ENCODE data around the gene DENND1A.

GRCh38 chr9:123678878-123679329, 251.0 kb downstream of the DENND1A start:
- TF ChIP-seq CTCF (IDR thresholded peaks at IDR 0.05) (no peak), CBFB (CRISPR knock-in tag; IDR thresholded peaks at IDR 0.05; ENCODE audit: low read depth) (no peak), IRF1 (CRISPR knock-in tag; IDR thresholded peaks at IDR 0.05) (no peak), PRDM15 (CRISPR knock-in tag; IDR thresholded peaks at IDR 0.05) (no peak), CREB1 (CRISPR knock-in tag; IDR thresholded peaks at IDR 0.05) (no peak), ZNF671 (CRISPR knock-in tag; IDR thresholded peaks at IDR 0.05) (no peak), FOXP4 (CRISPR knock-in tag; IDR thresholded peaks at IDR 0.05) (no peak), GTF2I (CRISPR knock-in tag; conservative IDR thresholded peaks at IDR 0.05) (no peak), AR (CRISPR knock-in tag; IDR thresholded peaks at IDR 0.05) (no peak), ATF3 (CRISPR knock-in tag; conservative IDR thresholded peaks at IDR 0.05) (no peak)
